Adipocyte (in vitro differentiated cells): ENCODE results near the gene KDM3B.

ENCODE experiments used
- DNase-seq: peaks from one replicate; pipeline ENCODE4 v3.0.0-alpha.2; 2015; ENCODE audit warnings: low read depth
- H3K27me3 ChIP-seq: replicated peaks from 2 replicates; pipeline ENCODE4 v1.7.0; 2013; ENCODE audit warnings: mild to moderate bottlenecking, low read length, moderate library complexity; ENCODE audit not compliant: control insufficient read depth, insufficient read depth
- H3K36me3 ChIP-seq: 2 replicates; pipeline ENCODE4 v1.7.0; 2013; ENCODE audit warnings: low read length, mild to moderate bottlenecking, moderate library complexity; ENCODE audit not compliant: control insufficient read depth, insufficient read depth, severe bottlenecking
- H3K4me1 ChIP-seq: 2 replicates; pipeline ENCODE4 v1.7.0; 2013; ENCODE audit warnings: mild to moderate bottlenecking, low read length, moderate library complexity; ENCODE audit not compliant: control insufficient read depth, insufficient read depth
- H3K4me3 ChIP-seq: 2 replicates; pipeline ENCODE4 v1.7.0; 2013; ENCODE audit warnings: mild to moderate bottlenecking, low read length, moderate library complexity
- H3K9ac ChIP-seq: 2 replicates; pipeline ENCODE4 v1.7.0; 2013; ENCODE audit warnings: mild to moderate bottlenecking, low read length, moderate library complexity
- H3K9me3 ChIP-seq: 2 replicates; pipeline ENCODE4 v1.7.0; 2013; ENCODE audit warnings: mild to moderate bottlenecking, low read length, moderate library complexity; ENCODE audit not compliant: control insufficient read depth

KDM3B gene

GRCh38 chr5:138455232-138455930 lies 102.9 kb downstream of the KDM3B start:
- DNase-seq, result no peak

GRCh38 chr5:138457531-138458275 lies 105.2 kb downstream of the KDM3B start:
- DNase-seq, result no peak
- Histone ChIP-seq H3K4me3 (no peak overlapping the region), H3K9ac (no peak overlapping the region), H3K27me3 (peaks cover 23% of the 10 kb centered on the region), H3K36me3 (no peaks in the 10 kb centered on the region), H3K9me3 (no peaks in the 10 kb centered on the region), H3K4me1 (peaks cover 9% of the 10 kb centered on the region)

More at GRCh38 chr5:138455232-138455930, 102.9 kb downstream of the KDM3B start:
- Histone ChIP-seq H3K36me3 (no peaks in the 10 kb centered on the region), H3K9me3 (no peaks in the 10 kb centered on the region), H3K4me1 (no peaks in the 10 kb centered on the region), H3K4me3 (no peak overlapping the region), H3K9ac (no peak overlapping the region), H3K27me3 (peaks cover 23% of the 10 kb centered on the region)

DNA sequence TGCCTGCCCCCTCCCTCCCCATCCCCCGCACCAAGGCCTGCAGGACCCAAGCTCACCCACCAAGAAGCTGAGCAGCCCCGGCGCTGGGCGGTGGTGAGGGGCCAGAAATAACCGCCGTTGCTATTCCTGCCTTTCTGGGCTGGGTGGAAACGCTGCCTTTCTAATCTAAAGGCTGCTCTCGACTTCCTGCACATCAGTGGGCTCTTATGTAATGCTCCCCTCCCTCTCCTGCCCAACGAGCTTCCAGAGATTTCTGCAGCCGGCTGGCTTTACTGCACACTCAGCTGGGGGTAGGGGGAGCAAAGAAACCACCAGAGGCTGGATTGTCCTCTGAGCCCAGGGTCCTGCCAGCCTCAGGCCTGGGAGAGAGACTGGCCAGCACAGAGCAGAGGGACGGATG lies 105.9 kb downstream of the KDM3B start:
- H3K9ac ChIP-seq, result no peak overlapping the region
- H3K4me3 ChIP-seq, result no peak overlapping the region
- DNase-seq, result no peak
- peaks cover 13% of the 10 kb centered on the region for H3K4me1 ChIP-seq
- no peaks in the 10 kb centered on the region for H3K9me3 ChIP-seq
- H3K27me3 ChIP-seq, result peaks cover 23% of the 10 kb centered on the region
- H3K36me3 ChIP-seq, result no peaks in the 10 kb centered on the region

DNA sequence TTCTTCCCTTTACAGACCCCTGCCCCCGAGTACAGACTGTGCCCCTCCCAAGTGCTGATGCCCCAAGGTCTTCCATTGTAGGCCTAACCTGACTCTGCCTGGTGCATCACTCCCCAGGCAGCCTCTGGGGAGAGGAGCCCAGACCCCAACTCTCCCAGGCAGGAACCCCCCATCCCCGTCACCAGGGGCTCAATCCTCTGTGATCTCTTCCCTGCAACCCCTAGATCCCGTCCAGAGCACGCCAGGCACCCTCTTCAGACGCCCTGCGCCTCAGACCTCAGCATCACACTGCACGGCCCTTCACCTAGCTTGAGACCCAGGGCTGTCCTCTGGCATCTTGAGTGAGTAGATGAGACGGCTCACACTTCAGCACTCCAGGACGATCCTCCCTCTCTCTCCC lies 106.4 kb downstream of the KDM3B start:
- Histone ChIP-seq H3K4me3 (no peak overlapping the region), H3K9me3 (no peaks in the 10 kb centered on the region), H3K4me1 (peaks cover 15% of the 10 kb centered on the region), H3K36me3 (no peaks in the 10 kb centered on the region), H3K9ac (no peak overlapping the region), H3K27me3 (peaks cover 23% of the 10 kb centered on the region)
- no peak for DNase-seq

DNA sequence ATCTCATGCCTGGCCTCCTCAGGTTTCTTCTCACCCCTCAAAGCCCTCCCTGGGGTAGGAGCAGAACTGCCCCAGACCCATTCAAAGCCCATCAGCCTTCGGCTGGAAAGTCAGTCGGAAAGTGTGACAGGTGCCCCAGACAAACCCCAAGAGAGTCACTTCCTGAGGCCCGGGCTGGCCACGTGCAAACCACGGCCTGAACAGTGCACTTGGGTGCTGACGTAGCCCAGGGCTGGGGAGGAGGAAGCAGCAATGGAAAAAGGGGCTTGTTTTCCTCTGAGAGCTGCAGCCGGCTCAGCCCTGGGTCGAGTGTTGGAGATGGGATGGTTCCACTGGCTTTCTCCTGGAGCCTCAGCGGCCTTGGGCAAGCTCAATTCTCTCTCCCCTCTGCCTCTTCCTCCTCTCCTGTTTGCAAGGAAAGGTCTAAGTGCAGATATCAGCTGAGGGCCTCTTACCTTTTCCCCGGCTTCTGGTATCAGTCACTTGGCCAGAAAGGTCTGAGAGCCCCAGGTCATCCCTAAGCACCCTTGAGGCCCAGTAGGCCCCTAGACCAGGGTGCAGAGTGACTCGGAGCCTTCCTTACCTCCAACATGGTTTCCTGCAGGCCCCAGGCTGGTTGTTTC lies 106.9 kb downstream of the KDM3B start:
- Histone ChIP-seq H3K4me3 (no peak overlapping the region), H3K27me3 (peaks cover 20% of the 10 kb centered on the region), H3K9ac (no peak overlapping the region), H3K36me3 (no peaks in the 10 kb centered on the region), H3K4me1 (peaks cover 15% of the 10 kb centered on the region), H3K9me3 (no peaks in the 10 kb centered on the region)
- DNase-seq, result no peak

DNA sequence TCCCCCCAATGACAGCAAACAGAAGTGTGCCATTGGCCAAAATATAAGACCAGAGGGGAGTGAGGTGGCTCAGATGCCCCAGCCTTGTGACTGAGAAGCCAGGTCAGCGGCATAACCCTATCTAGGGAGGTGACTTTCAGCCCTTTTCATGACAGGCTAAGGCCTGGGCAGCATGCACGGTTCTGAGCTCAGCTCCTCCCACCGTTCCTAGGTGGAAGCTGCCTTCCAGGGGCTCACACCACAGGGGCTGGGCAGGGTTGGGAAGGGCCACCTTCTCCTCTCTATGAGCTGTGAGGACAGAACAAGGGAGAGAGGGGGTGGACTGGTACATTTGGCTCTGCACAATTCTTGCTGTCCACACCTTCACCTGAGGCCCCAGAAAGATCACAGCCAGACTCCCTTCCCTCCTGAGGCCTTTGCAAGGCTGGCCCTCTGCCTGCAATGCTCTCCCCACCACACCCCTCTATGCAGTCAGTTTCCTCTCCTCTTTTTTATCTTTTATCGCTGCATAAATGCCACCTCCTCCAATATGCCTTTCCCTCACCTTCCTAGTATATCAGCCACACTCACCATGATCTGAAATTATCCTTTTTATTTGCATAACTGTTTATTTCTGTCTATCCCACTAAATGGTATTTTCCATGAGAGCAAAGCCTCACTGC lies 107.7 kb downstream of the KDM3B start:
- Histone ChIP-seq H3K27me3 (peaks cover 14% of the 10 kb centered on the region), H3K4me1 (peaks cover 15% of the 10 kb centered on the region), H3K4me3 (no peak overlapping the region), H3K9ac (no peak overlapping the region), H3K36me3 (no peaks in the 10 kb centered on the region), H3K9me3 (no peaks in the 10 kb centered on the region)
- no peak for DNase-seq

DNA sequence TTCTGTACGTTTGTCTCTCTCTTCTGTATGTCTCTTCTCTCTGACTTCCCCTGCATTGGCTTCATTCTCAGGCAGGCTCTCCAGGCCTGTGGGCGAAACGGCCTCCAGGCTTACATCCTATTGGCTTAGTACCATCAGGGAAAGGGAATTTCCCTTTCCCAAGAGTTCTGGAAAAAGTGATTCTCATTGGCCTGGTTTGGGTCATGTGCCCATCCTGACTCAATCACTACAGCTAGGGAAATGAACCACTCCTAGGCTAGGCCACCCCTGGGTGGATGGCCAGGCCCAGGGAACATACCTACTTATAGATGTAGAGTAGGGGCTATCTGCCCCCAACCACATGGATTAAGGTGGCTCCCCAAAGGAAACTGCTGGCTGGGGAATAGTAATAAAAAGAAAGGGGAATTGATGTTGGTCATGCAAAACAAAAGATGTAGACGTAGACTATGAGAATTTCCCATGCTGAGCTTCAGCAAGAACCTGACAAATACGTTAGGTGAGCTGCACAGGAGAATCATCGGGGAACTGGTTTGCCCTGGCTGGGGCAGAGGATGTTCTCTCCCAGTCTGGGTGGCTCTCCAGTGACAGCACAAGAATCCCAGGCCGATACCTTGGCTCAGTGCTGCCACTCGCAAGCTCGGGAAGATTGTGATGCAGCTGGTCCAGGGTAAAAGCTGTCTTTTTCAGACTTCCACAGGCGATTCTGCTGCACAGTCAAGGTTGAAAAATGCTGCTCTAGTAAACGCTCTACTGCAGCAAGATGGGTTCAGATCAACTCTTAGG lies 109.0 kb downstream of the KDM3B start:
- peak overlapping the region; percentile 59 for H3K9ac ChIP-seq
- H3K36me3 ChIP-seq, result no peaks in the 10 kb centered on the region
- no peaks in the 10 kb centered on the region for H3K9me3 ChIP-seq
- no peak overlapping the region for H3K4me3 ChIP-seq
- peaks cover 23% of the 10 kb centered on the region for H3K4me1 ChIP-seq
- DNase-seq, result peak; percentile 78
- H3K27me3 ChIP-seq, result peaks cover 14% of the 10 kb centered on the region

GRCh38 chr5:138463419-138464007 lies 111.0 kb downstream of the KDM3B start:
- Histone ChIP-seq H3K9ac (peak overlapping the region; percentile 91), H3K27me3 (no peaks in the 10 kb centered on the region), H3K4me3 (peak overlapping the region; percentile 90), H3K9me3 (no peaks in the 10 kb centered on the region), H3K36me3 (no peaks in the 10 kb centered on the region), H3K4me1 (peaks cover 26% of the 10 kb centered on the region)
- no peak for DNase-seq

- Histone ChIP-seq H3K9ac (peak overlapping the region; percentile 91), H3K27me3 (no peaks in the 10 kb centered on the region), H3K9me3 (no peaks in the 10 kb centered on the region), H3K4me1 (peaks cover 26% of the 10 kb centered on the region), H3K36me3 (no peaks in the 10 kb centered on the region), H3K4me3 (peak overlapping the region; percentile 90)
- DNase-seq, result peak; percentile 99
Observed at GRCh38 chr5:138464008-138464387, 111.5 kb downstream of the KDM3B start.

DNA sequence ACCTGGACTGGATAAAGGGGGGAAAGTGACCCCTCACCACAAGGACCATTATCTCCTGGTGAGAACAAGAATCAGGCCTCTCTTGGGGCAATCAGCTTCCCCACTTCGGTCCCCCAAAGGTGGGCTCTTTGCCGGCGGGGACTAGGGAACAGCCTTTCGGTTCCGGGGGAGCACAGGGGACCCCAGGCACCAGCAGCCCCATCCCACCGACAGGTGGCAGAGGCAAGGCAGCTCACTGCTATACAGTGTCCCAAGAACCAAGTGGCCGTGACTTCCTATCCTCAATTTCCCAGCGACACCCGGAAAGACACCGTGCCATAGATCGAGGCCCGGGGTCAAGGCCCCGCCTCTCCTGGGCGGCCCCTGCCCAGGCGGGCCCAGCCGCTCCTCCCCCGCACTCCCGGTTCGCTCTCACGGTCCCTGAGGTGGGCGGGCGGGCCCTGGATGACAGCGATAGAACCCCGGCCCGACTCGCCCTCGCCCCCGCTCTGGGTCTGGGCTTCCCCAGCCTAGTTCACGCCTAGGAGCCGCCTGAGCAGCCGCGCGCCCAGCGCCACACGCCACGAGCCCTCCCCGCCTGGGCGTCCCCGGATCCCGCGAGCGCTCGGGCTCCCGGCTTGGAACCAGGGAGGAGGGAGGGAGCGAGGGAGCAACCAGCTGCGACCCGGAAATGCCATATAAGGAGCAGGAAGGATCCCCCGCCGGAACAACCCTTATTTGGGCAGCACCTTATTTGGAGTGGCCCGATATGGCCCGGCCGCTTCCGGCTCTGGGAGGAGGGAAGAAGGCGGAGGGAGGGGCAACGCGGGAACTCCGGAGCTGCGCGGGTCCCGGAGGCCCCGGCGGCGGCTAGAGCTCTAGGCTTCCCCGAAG lies 112.1 kb downstream of the KDM3B start:
- H3K27me3 ChIP-seq, result no peaks in the 10 kb centered on the region
- peaks cover 26% of the 10 kb centered on the region for H3K4me1 ChIP-seq
- peak; percentile 100 for DNase-seq
- peak overlapping the region; percentile 90 for H3K4me3 ChIP-seq
- peak overlapping the region; percentile 91 for H3K9ac ChIP-seq
- H3K9me3 ChIP-seq, result no peaks in the 10 kb centered on the region
- no peaks in the 10 kb centered on the region for H3K36me3 ChIP-seq
